Measurements from ENCODE around the gene CAV2. TPM values are rescaled to one million over a fixed set of nuclear protein-coding genes. Genes with fewer than 3 reads are reported as not detected.

CAV2 gene
- total RNA-seq, 1 donor from 2014 or later, result 94.1 TPM

DNA sequence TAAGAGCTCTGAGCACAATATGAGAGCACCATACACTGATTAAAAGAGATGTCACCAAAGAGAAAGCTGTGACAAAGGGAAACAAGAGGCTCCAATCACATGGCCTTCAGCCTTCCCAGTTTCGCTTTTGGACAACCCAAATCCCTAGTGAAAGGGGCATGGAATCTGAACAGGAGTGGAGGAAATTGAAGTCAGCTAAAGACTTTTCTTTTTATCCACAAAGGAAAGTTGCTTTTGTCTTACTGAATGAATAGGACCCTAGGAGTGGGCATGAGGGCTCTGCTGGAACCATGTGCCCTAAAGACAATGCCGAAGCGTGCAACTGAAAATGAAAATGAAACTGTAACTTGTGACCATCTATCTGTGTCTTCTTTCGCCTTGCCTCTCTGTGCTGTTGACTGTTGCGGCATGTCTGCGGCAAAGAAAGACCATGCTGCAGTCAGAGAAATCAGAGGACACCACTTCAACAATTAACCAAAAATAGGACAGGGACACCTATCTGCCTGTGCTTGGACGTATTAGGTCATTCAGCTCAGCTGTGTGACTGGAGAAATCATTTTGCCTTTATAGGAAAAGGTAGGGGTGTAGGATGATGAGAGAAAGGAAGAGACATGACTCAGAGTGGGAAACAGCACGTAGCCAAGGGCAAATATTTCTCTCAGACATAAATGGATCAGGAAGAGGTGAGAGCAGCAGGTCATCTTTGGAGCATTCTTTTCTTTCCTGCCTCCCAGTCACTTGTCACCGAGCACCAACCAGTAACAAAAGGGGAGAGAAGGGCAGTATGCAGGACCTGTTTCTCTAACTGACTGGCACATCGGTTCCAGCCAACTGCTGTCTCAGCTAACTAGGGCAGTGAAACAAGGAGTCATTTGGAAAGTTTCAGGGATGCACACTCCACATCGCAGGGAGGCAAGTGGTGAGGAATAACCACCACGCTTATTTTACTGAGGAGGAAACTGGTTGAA is 12.3 kb downstream of the CAV2 start:
- TF ChIP-seq, protein P1, sequence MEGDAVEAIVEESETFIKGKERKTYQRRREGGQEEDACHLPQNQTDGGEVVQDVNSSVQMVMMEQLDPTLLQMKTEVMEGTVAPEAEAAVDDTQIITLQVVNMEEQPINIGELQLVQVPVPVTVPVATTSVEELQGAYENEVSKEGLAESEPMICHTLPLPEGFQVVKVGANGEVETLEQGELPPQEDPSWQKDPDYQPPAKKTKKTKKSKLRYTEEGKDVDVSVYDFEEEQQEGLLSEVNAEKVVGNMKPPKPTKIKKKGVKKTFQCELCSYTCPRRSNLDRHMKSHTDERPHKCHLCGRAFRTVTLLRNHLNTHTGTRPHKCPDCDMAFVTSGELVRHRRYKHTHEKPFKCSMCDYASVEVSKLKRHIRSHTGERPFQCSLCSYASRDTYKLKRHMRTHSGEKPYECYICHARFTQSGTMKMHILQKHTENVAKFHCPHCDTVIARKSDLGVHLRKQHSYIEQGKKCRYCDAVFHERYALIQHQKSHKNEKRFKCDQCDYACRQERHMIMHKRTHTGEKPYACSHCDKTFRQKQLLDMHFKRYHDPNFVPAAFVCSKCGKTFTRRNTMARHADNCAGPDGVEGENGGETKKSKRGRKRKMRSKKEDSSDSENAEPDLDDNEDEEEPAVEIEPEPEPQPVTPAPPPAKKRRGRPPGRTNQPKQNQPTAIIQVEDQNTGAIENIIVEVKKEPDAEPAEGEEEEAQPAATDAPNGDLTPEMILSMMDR (conservative IDR thresholded peaks at IDR 0.05; ENCODE audit: low read depth, low read length), result no peak
- H3K4me3 ChIP-seq (ENCODE audit: low read depth, low read length), result peak overlapping the region; percentile 17
- no peak for DNase-seq (ENCODE audit: low read depth)

DNA sequence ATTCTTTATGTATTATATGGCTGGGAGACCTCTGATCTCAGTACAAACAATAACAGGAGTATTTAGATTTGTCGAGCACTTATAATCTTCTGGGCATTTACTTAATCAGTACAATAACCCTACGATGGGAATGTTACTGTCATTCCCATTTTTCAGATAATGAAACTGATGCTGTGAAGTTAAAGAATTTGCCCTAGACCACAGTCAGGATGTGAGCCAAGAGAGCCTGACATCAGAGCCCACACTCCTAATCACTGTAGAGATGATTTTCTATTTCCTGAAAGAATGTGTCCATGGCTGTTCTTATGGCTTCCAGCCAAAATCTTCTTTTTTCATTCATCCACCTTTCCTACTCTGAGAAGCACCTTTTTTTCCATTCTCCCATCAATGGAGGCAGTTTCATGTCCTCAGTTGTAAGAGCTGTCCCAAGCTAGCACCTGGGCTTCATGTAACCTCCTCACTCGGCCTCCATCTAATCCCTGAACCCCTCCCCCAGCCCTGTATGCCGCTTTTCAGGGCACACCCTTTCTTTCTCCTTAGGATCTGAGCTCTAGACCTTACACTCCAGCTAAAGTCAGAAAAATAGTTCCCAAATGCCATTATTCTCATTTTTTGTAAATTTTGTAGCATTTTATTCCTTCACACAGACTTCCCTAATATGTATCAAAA is 13.1 kb downstream of the CAV2 start:
- H3K4me3 ChIP-seq (ENCODE audit: low read depth, low read length), result no peak overlapping the region
- TF ChIP-seq, protein P1 (conservative IDR thresholded peaks at IDR 0.05; ENCODE audit: low read depth, low read length), result no peak
- no peak for DNase-seq (ENCODE audit: low read depth)

- no peak overlapping the region for H3K4me3 ChIP-seq (ENCODE audit: low read depth, low read length)
- DNase-seq (ENCODE audit: low read depth), result no peak
- TF ChIP-seq, protein P1 (conservative IDR thresholded peaks at IDR 0.05; ENCODE audit: low read depth, low read length), result no peak
Observed at GRCh38 chr7:116515584-116515983, 16.0 kb downstream of the CAV2 start.

GRCh38 chr7:116516324-116516723 is 16.8 kb downstream of the CAV2 start:
- TF ChIP-seq, protein P1 (conservative IDR thresholded peaks at IDR 0.05; ENCODE audit: low read depth, low read length), result no peak
- H3K4me3 ChIP-seq (ENCODE audit: low read depth, low read length), result no peak overlapping the region
- no peak for DNase-seq (ENCODE audit: low read depth)

GRCh38 chr7:116517626-116518025 is 18.1 kb downstream of the CAV2 start:
- no peak for DNase-seq (ENCODE audit: low read depth)
- TF ChIP-seq, protein P1 (conservative IDR thresholded peaks at IDR 0.05; ENCODE audit: low read depth, low read length), result no peak

DNA sequence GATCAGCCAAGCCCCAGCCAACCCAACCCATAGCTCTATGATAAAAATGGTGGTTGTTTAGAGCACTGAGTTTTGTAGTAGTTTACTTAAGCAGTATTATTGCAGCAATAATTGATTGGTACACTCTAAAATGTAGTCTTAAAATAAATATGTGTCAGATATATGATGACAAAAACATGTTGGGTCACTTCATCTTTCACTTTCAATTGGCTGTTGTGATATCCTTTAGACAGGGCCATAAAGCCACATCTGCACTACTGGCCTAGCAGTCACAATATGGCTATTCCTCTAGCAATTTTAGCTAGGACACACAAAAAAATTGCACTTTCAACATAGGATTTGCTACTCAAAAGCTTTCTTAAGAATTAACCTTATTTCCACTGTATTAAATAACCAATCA is 19.4 kb downstream of the CAV2 start:
- no peak for DNase-seq (ENCODE audit: low read depth)
- TF ChIP-seq, protein P1 (conservative IDR thresholded peaks at IDR 0.05; ENCODE audit: low read depth, low read length), result no peak

More at GRCh38 chr7:116517626-116518025, 18.1 kb downstream of the CAV2 start:
- H3K4me3 ChIP-seq (ENCODE audit: low read depth, low read length), result no peak overlapping the region

More for the DNA sequence above, 19.4 kb downstream of the CAV2 start:
- H3K4me3 ChIP-seq (ENCODE audit: low read depth, low read length), result no peak overlapping the region

All from epithelial cell of proximal tubule (primary cell).